OCI-LY1 (cell line): Measurements from ENCODE around the gene FAM13A.

ENCODE experiments used
- CTCF ChIP-seq: fragments of 200-600 bp; sonication (generic), shearing (Covaris generic); IDR thresholded peaks from 2 replicates; pipeline ENCODE4 v1.5.1; 2017; ENCODE audit warnings: mild to moderate bottlenecking, antibody characterized with exemption, low read length, moderate library complexity, mixed read lengths
- EZH2 ChIP-seq: fragments of 200-600 bp; sonication (generic), shearing (Covaris generic); IDR thresholded peaks from 2 replicates; pipeline ENCODE4 v1.8.0; 2017; ENCODE audit warnings: borderline replicate concordance, mixed run types, mild to moderate bottlenecking, antibody characterized with exemption, low read length, moderate library complexity, mixed read lengths

- TF ChIP-seq CTCF, result no peak
- TF ChIP-seq EZH2, result no peak
Observed at GRCh38 chr4:88953400-88953799, 103.6 kb downstream of the FAM13A start.
